GM12864 (cell line): Measurements from ENCODE around the gene KATNAL1.

Experiments
- DNase-seq: peaks from one replicate; pipeline ENCODE4 v3.0.0-alpha.2; 2011; ENCODE audit warnings: low read depth
- H3K4me3 ChIP-seq: 2 replicates; pipeline ENCODE4 v1.5.1; 2011; ENCODE audit warnings: mild to moderate bottlenecking, low read depth, low read length, control low read depth
- CTCF ChIP-seq: IDR thresholded peaks from 2 replicates; pipeline ENCODE4 v1.5.1; 2011; ENCODE audit warnings: low read depth, mild to moderate bottlenecking, moderate library complexity, low read length, control low read depth, inconsistent platforms; ENCODE audit errors: missing control alignments

Gene KATNAL1

DNA sequence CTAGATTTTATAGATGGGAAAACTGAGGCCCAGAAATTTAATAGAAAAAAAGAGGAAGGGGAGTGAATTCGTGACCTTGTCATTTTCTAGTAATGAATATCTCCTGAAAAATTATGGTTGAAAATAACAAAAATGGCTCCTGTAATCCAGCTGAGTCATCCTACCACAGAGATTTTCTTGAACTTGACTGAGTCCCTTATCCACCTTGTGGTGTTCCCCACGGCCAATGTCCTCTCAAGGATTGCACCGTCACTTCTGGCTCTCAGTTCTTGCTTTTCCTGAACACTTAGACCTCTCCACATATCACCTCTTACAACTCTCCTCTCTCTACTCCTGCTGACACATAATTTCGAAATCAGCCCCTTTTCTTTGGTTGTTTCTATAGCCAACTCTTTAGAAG lies 1.2 kb upstream of the KATNAL1 start:
- TF ChIP-seq CTCF, result no peak

GRCh38 chr13:30307971-30308290 lies 580 bp upstream of the KATNAL1 start:
- peak overlapping the region; percentile 97 for H3K4me3 ChIP-seq
- DNase-seq, result no peak
- TF ChIP-seq CTCF, result no peak

More for the DNA sequence above, 1.2 kb upstream of the KATNAL1 start:
- H3K4me3 ChIP-seq, result no peak overlapping the region
- no peak for DNase-seq

GRCh38 chr13:30306762-30307193 lies 573 bp downstream of the KATNAL1 start:
- peak; percentile 81 for DNase-seq
- no peak for TF ChIP-seq CTCF
- peak overlapping the region; percentile 97 for H3K4me3 ChIP-seq

GRCh38 chr13:30305456-30305970 lies 1.8 kb downstream of the KATNAL1 start:
- DNase-seq, result no peak
- no peak for TF ChIP-seq CTCF
- H3K4me3 ChIP-seq, result no peak overlapping the region; the same call in 1 of the 2 replicates

DNA sequence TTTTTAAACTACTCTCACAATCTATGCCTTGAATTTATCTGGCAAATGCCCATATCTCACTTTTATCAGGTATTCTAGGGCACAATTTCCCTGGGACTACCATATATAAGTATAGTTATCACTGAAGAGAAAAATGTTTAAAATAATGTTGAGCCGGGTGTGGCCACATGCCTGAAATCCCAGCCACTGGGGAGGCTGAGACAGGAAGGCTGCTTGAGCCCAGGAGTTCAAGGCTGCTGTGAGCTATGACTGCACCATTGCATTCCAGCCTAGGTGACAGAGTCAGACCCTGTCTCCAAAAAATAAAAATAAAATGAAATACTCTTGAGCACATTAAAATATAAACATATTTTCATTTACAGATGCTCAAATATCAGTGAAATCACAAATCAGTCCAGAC lies 4.1 kb downstream of the KATNAL1 start:
- no peak for DNase-seq
- no peak for TF ChIP-seq CTCF
- H3K4me3 ChIP-seq, result no peak overlapping the region

DNA sequence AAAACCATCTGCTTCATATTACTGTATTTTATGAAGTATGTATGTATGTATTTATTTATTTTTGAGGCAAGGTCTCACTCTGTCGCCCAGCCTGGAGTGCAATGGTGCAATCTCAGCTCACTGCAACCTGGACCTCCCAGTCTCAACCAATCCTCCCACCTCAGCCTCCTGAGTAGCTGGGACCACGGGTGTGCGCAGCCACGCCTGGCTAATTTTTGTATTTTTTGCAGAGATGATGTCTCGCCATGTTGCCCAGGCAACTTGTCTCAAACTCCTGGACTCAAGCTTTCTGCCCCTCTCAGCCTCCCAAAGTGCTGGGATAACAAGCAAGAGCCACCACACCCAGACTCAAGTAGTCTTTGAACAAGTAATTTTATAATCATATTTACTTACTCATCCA lies 5.5 kb downstream of the KATNAL1 start:
- TF ChIP-seq CTCF, result no peak
- DNase-seq, result no peak
- no peak overlapping the region for H3K4me3 ChIP-seq

GRCh38 chr13:30300596-30300995 lies 6.8 kb downstream of the KATNAL1 start:
- TF ChIP-seq CTCF, result no peak
- no peak for DNase-seq
- H3K4me3 ChIP-seq, result no peak overlapping the region
